MM.1S (cell line): ENCODE measurements around the gene MYCBP.

Source experiments
- DNase-seq: peaks from one replicate; pipeline ENCODE4 v3.0.0-alpha.2; 2015
- H2AFZ ChIP-seq: fragments of 300-600 bp; sonication (generic); 2 replicates; pipeline ENCODE4 v1.6.0; 2016; ENCODE audit warnings: antibody characterized with exemption, low read length
- H3F3A ChIP-seq: fragments of 300-600 bp; sonication (generic); 2 replicates; pipeline ENCODE4 v1.6.1; 2016; ENCODE audit warnings: mild to moderate bottlenecking, antibody characterized with exemption, low read length, moderate library complexity, mixed read lengths; ENCODE audit not compliant: insufficient read depth
- H3K27ac ChIP-seq: fragments of 300-600 bp; sonication (generic); 2 replicates; pipeline ENCODE4 v1.5.1; 2016; ENCODE audit warnings: mild to moderate bottlenecking, low read length
- H3K27me3 ChIP-seq: fragments of 300-600 bp; sonication (generic); replicated peaks from 2 replicates; pipeline ENCODE4 v1.6.0; 2016; ENCODE audit warnings: low read length; ENCODE audit not compliant: insufficient read depth
- H3K36me3 ChIP-seq: fragments of 300-600 bp; sonication (generic); replicated peaks from 2 replicates; pipeline ENCODE4 v1.6.1; 2016; ENCODE audit warnings: mild to moderate bottlenecking, low read length, mixed read lengths; ENCODE audit not compliant: insufficient read depth
- H3K4me1 ChIP-seq: fragments of 300-600 bp; sonication (generic); 2 replicates; pipeline ENCODE4 v1.6.1; 2016; ENCODE audit warnings: low read length, mixed read lengths
- H3K4me2 ChIP-seq: fragments of 300-600 bp; sonication (generic); 2 replicates; pipeline ENCODE4 v1.6.0; 2016; ENCODE audit warnings: low read depth, low read length
- H3K4me3 ChIP-seq: fragments of 300-600 bp; sonication (generic); 2 replicates; pipeline ENCODE4 v1.5.1; 2016; ENCODE audit warnings: low read length, mixed read lengths
- H3K79me2 ChIP-seq: fragments of 300-600 bp; sonication (generic); 2 replicates; pipeline ENCODE4 v1.6.1; 2016; ENCODE audit warnings: mixed run types, low read length, mixed read lengths
- H3K9ac ChIP-seq: fragments of 300-600 bp; sonication (generic); 2 replicates; pipeline ENCODE4 v1.6.1; 2016; ENCODE audit warnings: low read length, mixed read lengths
- H3K9me2 ChIP-seq: fragments of 300-600 bp; sonication (generic); replicated peaks from 2 replicates; pipeline ENCODE4 v1.6.1; 2016; ENCODE audit warnings: mild to moderate bottlenecking, low read length, mixed read lengths; ENCODE audit not compliant: insufficient read depth
- H3K9me3 ChIP-seq: fragments of 300-600 bp; sonication (generic); replicated peaks from 2 replicates; pipeline ENCODE4 v1.6.1; 2016; ENCODE audit warnings: mild to moderate bottlenecking, low read length, mixed read lengths; ENCODE audit not compliant: insufficient read depth
- H4K20me1 ChIP-seq: fragments of 300-600 bp; sonication (generic); 2 replicates; pipeline ENCODE4 v1.6.1; 2016; ENCODE audit warnings: mild to moderate bottlenecking, low read length, moderate library complexity, mixed read lengths; ENCODE audit not compliant: insufficient read depth
- EZH2 ChIP-seq: fragments of 300-600 bp; sonication (generic); optimal IDR thresholded peaks from 2 replicates; pipeline ENCODE3; 2017; ENCODE audit warnings: low read depth, mild to moderate bottlenecking, antibody characterized with exemption, low read length, mixed read lengths
- EZH2phosphoT487 ChIP-seq: fragments of 300-600 bp; sonication (generic); IDR thresholded peaks from 2 replicates; pipeline ENCODE4 v1.6.1; 2018; ENCODE audit warnings: antibody characterized with exemption, low read length
- TF ChIP-seq, protein P1 (sequence below): fragments of 300-600 bp; sonication (generic); IDR thresholded peaks from 2 replicates; pipeline ENCODE4 v1.5.1; 2016; ENCODE audit warnings: antibody characterized with exemption, low read length, mixed read lengths

Gene MYCBP, protein sequence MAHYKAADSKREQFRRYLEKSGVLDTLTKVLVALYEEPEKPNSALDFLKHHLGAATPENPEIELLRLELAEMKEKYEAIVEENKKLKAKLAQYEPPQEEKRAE

DNA sequence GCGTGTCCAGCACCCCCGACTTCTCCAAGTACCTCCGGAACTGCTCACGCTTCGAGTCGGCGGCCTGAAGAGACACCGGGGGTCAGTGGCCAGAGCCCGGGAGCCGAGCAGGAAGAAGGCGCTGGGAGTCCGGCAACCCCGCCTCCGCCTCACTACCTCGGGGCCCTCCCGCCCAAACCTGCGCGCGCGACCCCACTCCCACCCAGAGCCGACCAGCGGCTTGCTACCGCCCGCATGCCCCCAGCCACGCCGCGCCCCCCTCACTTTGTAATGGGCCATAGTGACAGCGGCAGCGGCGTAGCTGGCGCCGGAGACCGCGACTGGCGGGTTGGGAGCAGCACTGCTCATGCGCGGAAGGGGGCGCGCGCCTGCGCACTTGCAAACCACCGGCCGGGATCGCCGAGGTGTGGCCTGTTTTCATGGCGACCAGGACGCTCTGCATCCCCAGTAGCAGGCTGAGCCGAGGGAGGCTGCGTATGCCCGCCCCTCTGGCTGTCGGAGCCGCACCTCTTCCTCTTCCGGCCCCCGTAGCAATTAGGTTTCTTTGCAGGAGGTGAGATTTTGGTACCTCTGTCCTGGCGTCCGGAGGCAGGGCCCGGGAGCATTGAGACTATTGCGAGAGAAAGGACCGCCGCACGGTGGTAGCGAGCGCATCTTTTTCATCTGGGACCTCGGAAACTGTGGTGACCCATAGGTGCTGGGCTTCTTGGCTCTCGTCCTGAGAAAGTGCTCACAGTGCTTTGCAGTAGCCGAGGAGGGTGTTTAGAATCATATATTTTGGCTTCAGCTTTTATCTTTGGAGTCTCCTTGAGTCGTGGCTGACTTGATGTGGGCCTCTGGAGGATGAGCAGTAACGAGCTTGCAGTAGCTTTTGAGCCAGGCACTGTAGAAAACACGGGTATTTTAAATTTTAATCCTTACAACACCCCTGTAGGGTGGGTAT is at the start of gene MYCBP:
TSS of gene MYCBP (minus strand) at position 322 of the 943 bp plus-strand sequence. CDS start at position 279, 43 bp downstream.
- no peaks in the 10 kb centered on the region for H3K36me3 ChIP-seq
- peak within 1 kb of the TSS; percentile 94 for H3K4me3 ChIP-seq
- no peaks in the 10 kb centered on the region for H3K27me3 ChIP-seq
- peaks cover 31% of the 10 kb centered on the region for H3K79me2 ChIP-seq
- H4K20me1 ChIP-seq, result no peaks in the 10 kb centered on the region
- H3K9ac ChIP-seq, result peak within 1 kb of the TSS; percentile 78
- H3K9me2 ChIP-seq, result no peaks in the 10 kb centered on the region
- H3F3A ChIP-seq, result peaks cover 19% of the 10 kb centered on the region
- peak within 1 kb of the TSS; percentile 29; the same call in 1 of the 2 replicates for H3K27ac ChIP-seq
- peak within 1 kb of the TSS; percentile 79 for H3K4me2 ChIP-seq
- H3K9me3 ChIP-seq, result no peaks in the 10 kb centered on the region
- peaks cover 15% of the 10 kb centered on the region for H3K4me1 ChIP-seq
- TF ChIP-seq EZH2phosphoT487, result no peak
- DNase-seq, result peak; percentile 96
- H2AFZ ChIP-seq, result peak within 1 kb of the TSS; percentile 79

DNA sequence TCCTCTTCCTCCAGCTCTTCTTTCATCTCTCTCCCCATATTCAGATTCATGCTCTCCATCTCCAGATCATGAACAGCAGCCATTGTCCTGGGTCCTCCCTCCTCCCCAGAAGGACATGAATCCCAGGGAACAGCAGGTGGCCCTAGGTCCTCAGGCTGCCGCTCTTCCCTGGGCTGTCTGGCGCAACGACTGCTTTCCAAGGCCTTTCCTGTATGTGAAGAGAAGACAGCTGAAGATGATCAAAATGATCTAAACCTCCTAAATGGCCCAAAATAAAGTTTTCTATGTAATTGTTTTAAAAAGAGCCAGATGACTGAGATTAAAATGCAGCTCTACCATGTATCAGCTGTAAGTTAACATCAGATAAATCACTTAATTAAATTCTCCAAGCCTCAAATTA is 46.0 kb upstream of the MYCBP start:
- no peak for DNase-seq
- Histone ChIP-seq H2AFZ (peak overlapping the region; percentile 58; the same call in 1 of the 2 replicates), H3K79me2 (no peaks in the 10 kb centered on the region), H3K4me2 (peak overlapping the region; percentile 45; the same call in 1 of the 2 replicates), H3K27ac (no peak overlapping the region), H3K4me1 (peaks cover 11% of the 10 kb centered on the region), H4K20me1 (no peaks in the 10 kb centered on the region), H3K36me3 (no peaks in the 10 kb centered on the region), H3K9ac (no peak overlapping the region), H3K9me3 (no peaks in the 10 kb centered on the region), H3K4me3 (no peak overlapping the region), H3F3A (no peaks in the 10 kb centered on the region), H3K9me2 (no peaks in the 10 kb centered on the region), H3K27me3 (no peaks in the 10 kb centered on the region)
- TF ChIP-seq EZH2, result no peak
- TF ChIP-seq EZH2phosphoT487, result no peak
- TF ChIP-seq, protein P1, sequence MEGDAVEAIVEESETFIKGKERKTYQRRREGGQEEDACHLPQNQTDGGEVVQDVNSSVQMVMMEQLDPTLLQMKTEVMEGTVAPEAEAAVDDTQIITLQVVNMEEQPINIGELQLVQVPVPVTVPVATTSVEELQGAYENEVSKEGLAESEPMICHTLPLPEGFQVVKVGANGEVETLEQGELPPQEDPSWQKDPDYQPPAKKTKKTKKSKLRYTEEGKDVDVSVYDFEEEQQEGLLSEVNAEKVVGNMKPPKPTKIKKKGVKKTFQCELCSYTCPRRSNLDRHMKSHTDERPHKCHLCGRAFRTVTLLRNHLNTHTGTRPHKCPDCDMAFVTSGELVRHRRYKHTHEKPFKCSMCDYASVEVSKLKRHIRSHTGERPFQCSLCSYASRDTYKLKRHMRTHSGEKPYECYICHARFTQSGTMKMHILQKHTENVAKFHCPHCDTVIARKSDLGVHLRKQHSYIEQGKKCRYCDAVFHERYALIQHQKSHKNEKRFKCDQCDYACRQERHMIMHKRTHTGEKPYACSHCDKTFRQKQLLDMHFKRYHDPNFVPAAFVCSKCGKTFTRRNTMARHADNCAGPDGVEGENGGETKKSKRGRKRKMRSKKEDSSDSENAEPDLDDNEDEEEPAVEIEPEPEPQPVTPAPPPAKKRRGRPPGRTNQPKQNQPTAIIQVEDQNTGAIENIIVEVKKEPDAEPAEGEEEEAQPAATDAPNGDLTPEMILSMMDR, result no peak

DNA sequence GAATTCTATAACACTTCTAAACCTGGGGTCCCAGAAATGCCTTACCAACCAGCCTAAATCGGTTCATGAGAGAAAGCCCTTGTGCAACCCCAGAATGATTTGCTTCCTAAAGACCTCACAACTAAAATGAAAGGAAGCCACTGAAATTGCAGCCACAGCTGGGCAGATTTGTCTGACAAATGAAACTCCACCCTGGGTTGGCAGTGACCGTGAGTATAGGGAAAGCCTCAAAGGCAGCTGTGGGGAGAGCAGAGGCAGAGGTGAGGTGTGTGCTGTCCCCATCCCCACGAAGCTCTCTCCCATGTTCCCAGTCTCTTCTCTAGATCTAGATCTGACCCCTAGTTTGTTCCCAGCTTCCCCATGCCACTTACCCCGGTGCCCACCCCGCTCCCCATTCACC is 45.4 kb upstream of the MYCBP start:
- Histone ChIP-seq H3K27ac (no peak overlapping the region), H3K4me1 (peaks cover 11% of the 10 kb centered on the region), H3K79me2 (no peaks in the 10 kb centered on the region), H3K9ac (no peak overlapping the region), H3K36me3 (no peaks in the 10 kb centered on the region), H3K4me3 (no peak overlapping the region), H3K4me2 (peak overlapping the region; percentile 45; the same call in 1 of the 2 replicates), H3K27me3 (no peaks in the 10 kb centered on the region), H3F3A (no peaks in the 10 kb centered on the region), H3K9me2 (no peaks in the 10 kb centered on the region), H4K20me1 (no peaks in the 10 kb centered on the region), H2AFZ (peak overlapping the region; percentile 58), H3K9me3 (no peaks in the 10 kb centered on the region)
- peak; percentile 61 for DNase-seq
- no peak for TF ChIP-seq EZH2phosphoT487
- TF ChIP-seq EZH2, result no peak
- TF ChIP-seq, protein P1, result no peak

DNA sequence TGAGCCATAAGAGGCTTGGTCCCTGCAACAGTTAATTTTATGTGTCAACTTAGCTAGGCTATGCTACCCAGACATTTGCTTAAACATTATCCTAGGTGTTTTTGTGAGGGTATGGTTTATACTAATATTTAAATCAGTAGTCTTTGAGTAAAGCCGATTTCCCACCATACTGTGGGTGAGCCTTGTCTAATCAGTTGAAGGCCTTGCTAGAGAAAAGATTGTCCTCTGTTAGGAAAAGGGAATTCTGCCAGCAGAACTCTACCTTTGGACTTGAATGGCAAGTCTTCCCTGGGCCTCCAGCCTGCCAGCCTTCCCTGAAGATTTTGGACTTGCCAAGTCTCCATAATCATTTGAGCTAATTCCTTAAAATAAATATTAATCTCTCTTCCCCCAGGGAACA is 44.6 kb upstream of the MYCBP start:
- H3K9me2 ChIP-seq, result no peaks in the 10 kb centered on the region
- H3K36me3 ChIP-seq, result no peaks in the 10 kb centered on the region
- peaks cover 11% of the 10 kb centered on the region for H3K4me1 ChIP-seq
- no peaks in the 10 kb centered on the region for H3K27me3 ChIP-seq
- H3K4me3 ChIP-seq, result no peak overlapping the region
- H2AFZ ChIP-seq, result no peak overlapping the region; the same call in 1 of the 2 replicates
- no peak overlapping the region for H3K27ac ChIP-seq
- TF ChIP-seq, protein P1, result no peak
- TF ChIP-seq EZH2 (no peak), EZH2phosphoT487 (no peak)
- no peak overlapping the region for H3K4me2 ChIP-seq
- H3F3A ChIP-seq, result no peaks in the 10 kb centered on the region
- no peak overlapping the region for H3K9ac ChIP-seq
- DNase-seq, result no peak
- no peaks in the 10 kb centered on the region for H3K9me3 ChIP-seq
- H4K20me1 ChIP-seq, result no peaks in the 10 kb centered on the region
- no peaks in the 10 kb centered on the region for H3K79me2 ChIP-seq
